Activated CD4-positive, CD25-positive, alpha-beta regulatory T cell (primary cell): ENCODE results near the gene SSBP4.

Experiments
- DNase-seq, 4 experiments: peaks; one replicate each; lab custom pipeline; 2025; lab: John Stamatoyannopoulos, UW

SSBP4 gene

DNA sequence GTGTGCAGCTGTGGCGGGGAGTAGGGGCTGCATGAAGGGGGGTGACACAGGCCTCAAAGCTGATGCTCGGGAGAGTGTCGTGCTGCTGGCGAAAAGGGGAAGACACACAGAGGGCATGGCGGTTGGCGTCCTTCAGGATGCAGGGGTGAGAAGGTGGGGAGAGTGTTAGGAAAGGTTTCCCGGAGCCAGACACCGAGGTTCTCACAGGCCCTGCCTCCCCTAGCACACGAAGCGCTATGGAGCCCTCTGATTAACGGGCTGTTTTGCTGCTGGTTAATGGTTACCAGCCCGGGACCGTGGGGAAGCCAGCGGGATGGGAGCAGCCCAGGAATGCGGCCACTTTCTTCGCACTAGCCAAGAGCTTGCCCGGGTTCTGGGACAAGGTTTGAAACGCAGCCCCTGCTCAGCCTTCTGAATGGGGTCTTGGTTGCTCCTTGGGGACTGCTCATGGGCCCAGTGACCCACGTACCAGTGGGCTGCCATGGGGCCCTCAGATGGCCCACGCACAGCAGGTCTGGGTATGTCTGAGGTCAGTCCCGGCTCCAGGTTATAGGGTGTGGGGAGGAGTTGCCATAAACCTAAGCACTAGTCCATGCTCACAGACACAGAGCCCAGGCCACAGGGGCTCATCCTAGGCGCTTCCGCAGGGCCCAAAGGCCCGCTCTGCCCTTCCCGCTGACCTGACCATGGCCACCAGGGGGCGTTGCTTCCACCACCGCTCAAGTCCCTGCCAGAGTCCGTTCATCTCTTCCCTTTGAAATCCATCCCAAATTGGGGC is 50.1 kb downstream of the SSBP4 start:
- DNase-seq = peak; percentile 26 to 43 (median 36)

DNA sequence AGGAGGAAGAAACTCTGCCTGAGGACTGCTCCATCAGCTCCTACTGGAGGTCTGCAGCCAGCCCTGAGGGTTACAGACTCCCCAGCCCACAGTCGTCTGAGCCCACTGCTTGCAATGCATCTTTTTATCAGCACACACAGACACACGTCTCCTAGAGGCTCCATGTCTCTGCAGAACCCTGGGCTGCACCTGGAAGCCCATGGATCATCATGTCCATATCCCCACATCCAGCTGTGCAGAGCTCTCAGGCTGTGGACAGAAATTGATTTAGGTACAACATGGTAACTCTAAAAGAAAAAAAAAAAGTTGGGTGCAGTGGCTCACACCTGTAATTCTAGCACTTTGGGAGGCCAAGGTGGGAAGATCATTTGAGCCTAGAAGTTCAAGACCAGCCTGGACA is 51.6 kb downstream of the SSBP4 start:
- no peak for DNase-seq

DNA sequence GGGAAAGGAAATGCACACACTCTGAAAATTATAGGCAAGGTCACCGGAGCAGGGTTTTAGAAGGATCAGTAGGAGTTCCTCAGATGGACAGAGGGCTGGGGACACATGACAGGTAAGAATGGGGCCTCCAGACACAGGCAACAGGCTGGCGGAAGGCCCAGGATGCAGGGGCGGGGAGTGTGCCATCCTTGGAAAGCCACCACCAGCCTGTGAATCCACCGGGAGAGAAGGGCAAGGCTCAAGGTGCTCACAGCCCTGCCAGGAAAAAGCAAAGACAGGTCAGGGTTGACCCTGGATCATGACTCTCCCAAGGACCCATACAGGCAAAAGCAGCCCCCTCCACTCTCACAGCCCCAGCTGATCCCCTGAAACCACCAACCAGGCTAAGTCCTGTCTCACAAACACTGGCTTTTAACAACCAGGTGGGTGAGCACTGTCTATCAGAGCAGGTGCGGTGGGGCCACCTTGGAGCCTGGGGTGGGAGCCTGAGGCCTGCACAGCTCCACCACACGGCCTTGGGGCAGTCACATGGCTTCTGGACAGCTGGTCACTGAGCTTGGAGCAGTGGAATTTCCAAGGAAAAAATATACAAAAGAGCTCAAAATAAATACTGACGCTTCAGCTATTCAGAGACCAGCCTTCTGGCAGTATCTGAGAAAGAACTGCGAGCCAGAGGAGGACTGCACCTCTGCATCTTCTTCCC is 54.0 kb downstream of the SSBP4 start:
- no peak for DNase-seq

DNA sequence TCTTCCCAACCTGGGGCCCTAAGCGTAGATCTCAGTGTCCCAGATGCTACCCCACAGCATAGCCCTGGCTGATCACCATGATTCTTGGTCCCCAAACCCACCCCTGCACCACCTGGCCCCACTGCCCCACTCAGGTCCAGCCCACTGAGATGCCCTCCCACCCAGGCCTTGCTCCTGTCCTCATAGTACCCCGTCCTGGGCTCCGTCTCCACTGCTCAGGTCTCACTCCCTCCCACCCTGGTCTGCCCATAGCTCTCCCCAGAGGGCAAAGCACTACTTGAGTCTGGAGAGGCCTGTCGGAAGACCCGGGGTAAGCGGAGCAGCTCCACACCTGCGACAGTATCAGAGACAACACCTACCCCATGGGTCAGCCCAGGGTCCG is 54.5 kb downstream of the SSBP4 start:
- no peak for DNase-seq

DNA sequence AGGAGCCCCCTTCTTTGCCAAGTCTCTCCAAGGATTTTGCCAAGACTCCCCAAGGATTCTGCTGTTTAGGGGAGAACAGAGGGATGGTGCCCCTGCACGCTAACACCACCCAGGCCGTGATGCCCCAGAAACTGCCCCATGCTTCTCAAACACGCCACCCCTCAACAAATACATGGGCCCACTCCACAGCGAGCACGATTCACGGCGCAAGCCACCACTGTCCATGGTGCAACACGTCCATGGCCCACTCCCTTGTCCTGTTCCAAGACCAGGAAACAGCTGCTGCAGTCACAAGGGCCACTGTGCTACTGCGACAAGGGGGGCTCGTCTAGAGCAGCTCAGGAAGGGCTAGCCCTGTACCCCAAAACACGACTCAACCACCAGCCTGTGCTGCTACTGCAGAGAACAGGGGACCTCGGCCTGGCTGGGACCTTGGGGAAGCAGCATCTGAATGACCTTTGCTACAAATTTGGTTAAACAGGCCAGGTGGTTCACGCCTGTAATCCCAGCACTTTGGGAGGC is 55.2 kb downstream of the SSBP4 start:
- DNase-seq = no peak

DNA sequence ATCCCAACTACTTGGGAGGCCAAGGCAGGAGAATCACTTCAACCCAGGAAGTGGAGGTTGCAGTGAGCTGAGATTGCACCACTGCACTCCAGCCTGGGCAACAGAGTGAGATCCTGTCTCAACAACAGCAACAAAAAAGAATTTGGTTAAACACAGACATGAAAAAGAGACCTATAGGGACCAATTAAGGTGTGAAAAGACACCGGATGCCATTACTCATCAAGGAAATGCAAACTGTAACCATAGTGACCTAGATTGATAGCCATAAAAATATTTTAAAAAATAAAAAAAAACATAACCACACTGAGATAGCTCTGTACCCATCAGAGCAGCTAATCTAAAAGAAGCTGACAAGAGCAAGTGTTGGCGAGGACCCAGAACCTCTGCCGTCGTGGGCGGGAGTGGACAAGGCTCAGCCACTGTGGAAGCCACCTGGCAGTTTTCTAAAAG is 55.8 kb downstream of the SSBP4 start:
- no peak for DNase-seq

DNA sequence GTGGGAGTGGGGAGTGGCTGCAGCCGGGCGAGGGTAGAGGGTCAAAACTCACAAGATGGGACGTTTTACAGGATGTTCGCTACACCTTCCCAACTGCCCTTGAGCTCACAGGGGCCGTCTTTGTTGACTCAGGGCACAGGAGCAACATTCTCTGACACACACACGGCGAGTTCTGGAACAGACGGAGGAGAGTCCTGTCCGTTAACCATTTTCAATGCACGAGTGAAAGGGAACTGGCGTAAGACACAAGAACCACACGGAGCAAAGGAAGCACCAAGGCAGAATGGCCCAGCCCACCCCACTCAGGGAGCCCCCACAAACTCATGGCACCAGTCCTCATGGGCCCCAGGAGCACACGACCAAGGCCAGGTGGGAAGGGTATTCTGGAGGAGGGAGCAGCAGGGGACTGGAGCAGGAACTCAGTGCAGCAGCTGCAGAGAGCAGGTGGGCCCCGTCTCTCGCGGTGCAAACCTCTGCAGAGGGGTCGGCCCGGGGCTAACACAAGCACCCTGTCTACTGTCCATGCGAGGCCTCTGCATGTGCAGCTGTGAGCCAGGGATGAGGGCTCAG is 56.6 kb downstream of the SSBP4 start:
- no peak for DNase-seq

DNA sequence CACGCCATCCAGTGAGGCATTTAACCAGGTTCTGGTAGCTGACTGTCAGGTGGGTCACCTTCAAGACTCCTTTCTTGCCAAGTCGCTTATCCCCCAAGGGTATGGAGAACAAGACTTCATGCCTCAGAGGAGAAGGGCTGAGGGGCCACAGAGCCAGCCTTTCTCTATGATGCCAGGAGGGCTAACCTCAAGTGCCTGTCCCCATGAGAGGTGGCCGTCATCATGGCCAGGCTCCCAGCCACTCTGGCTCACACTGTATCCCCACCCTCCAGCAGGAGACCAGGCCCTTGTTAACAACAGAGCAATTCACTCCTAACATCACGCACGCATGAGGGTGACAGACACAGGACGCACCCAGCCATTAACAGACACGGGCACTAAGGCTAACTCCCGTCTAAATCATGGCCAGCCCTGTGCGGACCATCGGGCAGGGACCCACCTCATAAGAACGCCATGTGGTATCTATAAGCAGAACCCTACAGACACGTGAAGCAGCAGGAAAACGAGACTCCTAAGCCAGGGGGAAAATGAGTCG is 57.4 kb downstream of the SSBP4 start:
- DNase-seq = no peak

DNA sequence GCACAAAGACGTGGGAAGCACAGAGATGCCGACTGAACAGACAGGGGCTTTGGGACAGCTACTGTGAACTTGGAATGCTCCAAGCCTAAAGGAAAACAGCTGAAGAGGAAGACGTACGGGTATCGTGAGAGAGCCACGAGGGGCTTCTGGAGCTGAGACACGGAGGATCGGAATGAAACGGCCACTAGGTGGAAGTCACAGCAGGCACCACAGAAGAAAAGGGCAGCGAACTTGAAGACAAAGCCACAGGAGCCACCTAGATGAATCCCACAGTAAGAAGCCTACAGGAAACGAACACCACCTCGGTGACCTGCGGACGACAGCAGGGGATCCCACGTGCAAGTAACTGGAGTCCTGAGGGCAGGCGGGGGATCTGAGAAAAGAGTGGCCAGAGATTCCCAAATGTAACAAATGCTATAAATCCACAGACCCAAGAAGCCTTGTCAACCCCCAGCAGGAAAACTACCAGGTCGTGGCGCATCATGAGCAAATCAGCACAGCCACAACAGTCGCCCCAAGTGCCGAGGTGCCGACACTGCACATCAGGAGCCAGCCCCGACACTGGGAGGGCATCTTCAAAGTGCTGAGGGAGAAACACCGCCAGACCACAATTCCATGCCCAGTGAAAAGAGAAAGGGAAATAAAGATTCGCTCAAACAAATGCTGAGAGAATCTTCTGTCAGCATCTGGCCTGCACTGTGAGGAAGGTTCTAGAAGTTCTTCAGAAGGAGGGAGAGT is 58.0 kb downstream of the SSBP4 start:
- no peak for DNase-seq

DNA sequence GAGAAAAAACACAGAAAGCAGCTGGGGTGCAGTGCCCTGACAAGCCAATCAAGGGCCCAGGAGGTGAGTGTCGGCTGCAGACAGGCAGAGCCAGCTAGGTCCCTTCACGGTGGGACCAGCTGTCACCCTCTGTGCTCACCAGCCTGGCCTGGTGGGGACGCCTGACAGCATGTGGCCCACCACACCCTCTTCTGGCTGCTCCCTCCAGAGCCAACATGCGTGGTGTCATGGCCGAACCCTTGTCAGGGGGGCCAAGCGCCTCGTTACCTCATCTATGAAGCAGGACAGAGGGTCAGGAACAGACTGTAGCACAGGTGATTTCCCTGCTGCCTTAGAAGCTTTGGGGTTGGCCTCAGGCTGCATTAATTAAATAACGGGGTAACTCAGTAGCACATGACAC is 58.8 kb downstream of the SSBP4 start:
- no peak for DNase-seq

DNA sequence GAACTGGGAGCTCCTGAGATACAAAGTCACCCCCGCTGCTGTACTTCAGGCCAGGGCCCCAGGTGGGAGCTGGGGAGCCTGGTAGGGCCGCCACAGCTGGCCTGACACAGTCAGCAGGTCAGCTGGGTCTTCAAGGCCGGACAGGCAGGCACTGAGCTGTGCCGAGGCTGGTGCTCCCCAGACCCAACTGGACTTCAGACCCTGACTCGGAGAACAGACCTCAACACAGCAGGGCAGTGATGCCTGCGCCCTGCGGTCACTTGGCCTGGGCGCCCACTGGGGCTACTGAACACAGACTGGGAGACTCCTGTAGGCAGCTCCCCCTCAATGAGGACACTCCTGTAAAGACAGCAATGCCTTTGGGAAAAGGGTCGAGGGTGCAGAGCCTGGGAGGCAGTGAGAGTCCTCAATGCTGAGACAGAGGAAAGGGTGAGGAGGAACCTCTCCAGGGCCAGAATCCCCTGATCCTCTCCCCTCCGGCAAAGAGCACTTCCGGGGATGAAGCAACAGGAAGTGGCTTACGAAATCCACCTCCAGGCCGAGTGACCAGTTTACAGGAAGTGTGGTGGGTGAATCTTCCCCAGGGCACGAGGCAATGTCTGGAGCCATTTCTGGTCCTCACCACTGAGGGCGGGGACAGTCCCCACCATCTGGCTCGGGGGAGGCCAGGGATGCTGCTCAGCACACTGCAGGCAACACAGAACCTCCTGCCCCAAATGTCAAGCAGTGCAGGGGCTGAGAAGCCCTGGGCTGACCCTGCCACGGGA is 59.5 kb downstream of the SSBP4 start:
- peak in 2 of 4 experiments; percentile 10 to 22 for DNase-seq

DNA sequence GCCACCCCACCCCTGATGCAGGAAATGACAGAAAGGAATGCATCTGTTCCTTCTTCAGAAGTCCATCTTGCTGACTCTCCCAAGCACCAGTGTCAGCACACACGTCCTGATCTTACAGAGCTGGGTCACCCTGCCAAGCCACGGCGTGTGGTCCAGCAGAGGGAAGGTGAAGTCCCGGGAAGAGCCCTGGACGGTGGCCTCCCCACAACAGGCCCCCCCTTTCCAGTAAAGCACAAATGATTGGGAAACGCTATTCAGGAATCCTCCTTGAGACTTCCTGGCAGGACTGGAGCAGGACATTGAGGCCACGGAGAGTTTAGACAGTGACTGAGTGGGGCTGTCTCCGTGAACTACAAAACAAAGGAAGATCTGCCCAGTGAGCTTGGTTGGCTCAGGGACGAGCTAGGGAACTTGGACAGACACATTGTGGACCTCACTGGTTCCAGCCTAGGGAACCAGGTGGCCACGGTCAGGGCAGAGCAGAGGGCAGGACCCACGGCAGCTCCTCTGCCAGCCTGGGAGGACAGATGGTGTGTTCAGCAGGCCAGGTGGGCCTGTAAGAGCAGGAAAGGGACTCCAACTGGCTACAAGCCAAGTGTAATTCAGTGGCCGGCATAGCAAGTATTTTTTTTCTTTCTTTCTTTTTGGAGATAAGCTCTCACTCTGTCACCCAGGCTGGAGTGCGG is 61.0 kb downstream of the SSBP4 start:
- DNase-seq = no peak

DNA sequence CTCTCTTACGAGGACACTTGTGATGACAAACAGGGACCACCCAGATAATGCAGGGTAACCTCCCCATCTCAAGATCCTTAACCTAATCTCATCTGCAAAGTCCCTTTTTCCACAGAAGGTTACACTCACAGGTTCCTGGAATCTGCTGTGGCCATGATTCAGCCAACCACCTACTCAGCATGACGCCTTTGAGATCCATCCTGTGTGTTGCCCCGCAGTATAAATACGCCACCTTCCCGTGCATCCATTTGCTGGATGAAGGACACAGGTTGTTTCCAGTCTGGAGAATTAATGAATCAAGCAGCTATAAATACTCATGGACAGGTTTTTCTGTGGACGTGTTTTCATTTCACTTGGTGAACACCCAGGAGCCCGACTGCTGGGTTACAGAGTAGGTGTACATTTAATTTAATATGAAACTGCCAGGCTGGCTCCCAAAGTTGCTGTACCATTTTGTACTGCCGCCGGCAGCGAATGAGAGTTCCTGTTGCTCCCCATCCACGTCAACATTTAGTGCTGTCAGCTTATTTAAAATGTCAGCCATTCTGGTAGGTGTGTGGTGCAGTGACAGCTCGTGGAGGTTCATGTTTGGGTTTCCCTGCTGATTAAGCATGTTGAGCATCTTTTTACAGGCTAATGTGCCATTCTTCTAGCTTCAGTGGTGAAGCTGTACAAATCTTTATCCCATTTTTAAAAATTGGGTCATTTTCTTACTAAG is 62.5 kb downstream of the SSBP4 start:
- no peak for DNase-seq

DNA sequence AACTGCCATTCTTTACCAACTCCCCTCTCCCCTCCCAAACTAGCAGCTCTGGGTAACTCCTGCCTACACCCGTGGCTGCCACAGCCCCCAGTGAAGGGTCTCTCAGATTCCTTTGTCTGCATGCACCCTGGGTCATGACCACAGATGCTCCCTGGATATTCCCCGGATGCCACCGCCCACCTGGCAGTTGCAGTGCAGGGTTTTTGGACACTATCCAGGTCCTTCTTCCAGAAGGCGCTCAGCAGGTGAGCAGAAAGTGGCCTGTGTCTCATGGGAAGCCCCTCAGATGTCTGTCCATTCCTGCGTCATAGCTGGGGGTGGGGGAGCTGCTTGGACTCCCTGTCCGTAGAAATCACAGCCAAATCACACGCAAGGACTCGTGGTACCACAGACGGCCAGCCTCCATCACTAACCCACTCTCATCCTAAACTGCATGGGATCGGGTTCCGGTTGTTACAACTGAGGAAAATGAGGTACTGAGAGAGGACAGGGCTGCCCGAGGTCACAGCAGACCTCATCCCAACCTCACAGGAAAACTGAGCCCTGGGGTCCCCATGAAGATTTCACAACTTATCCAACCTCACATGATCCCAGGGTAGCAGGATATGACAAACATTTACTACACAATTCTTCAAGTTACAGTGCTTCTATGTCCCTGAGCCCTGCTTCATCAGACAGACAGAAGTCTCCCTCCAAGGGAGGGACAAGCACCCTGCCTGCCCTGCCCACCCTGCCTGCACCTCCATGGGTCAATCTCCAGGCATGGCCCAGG is 64.1 kb downstream of the SSBP4 start:
- DNase-seq = no peak
